Measurements from ENCODE around the gene CMYA5.
A peak's percentile ranks its signal among the peaks of the same experiment; 100 is the strongest.

The CMYA5 gene

DNA sequence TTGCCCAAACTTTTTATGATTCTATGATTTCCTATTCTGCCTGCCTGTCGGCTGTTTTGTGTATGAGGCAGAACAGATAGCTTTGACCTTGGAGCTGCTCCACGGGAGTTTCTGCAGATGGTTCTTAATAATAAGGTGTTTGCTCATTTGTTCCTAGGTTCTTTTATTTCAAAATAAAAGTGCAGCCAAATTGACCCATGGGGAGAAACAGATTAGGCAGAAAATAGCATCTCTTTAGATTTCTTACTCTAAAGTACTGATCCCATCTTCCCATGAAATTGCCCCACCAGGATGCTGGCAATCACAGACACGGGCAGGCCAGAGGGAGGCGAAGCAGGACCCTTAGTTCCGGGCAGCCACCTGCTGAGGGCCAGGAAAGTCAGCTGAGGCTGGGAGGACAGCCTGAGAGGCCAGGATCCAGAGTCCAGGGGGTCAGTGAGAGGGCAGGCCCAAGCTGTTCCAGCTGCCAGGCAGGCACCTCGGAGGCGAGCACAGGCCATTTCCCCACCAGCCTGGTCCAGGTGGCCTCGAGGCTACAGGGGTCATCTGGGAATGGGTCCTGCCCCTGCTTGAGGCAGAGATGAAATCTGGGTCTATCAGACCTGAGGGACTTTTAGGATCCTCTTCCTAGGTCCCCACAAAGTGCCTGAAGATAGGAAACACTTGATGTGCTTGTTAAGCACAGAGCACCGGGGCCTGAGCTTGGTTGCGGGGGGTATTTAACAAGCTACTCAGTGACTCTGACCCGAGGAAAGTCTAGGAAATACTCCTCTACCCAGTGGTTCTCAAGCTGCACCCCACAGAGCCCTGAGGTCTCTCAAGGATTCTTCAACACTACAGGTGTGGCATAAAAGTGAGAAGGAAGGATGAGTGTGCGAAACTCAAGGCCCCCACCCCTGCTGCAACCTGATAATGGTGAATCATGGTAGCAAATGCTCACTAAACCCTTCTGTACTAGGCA lies 145.4 kb downstream of the CMYA5 start:
- no peak for DNase-seq (ENCODE audit: low spot score)

DNA sequence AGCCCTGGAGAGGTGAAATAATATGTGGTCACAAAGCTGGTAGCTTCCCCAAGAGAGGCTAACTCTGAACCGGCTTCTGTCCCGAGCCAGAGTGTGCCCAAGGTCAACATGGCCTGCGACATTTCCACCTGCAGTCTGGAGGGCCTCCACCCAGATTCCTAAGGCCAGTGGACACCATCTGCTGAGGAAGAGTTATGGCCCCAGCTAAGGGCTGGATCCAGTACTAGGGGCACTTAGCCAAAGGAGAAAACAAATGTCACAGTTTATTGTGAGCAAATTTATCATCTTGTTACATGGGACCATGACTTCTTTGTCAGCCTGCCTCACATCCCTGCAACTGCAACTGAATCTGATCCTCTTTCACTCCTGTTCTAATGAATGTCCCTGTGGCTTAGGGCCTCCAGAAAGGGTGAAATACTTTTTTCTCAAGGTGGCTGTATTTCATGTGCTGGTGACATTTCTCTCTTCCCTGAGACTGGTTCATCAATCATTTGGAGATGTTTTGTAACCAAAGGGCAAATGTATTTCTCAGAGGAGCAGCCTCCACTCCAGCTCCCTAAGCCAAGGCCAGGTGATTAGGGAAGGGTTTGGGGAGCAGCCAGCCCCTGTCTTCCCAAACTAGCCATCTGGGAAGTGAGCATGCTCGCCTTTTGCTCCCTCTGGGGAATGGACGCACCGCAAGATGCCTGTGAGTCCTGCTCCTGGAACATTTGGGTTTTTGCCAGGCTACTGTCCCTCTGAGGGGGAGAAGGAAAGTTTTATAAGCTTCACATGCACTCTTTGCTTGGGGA lies 148.3 kb downstream of the CMYA5 start:
- no peak for DNase-seq (ENCODE audit: low spot score)

DNA sequence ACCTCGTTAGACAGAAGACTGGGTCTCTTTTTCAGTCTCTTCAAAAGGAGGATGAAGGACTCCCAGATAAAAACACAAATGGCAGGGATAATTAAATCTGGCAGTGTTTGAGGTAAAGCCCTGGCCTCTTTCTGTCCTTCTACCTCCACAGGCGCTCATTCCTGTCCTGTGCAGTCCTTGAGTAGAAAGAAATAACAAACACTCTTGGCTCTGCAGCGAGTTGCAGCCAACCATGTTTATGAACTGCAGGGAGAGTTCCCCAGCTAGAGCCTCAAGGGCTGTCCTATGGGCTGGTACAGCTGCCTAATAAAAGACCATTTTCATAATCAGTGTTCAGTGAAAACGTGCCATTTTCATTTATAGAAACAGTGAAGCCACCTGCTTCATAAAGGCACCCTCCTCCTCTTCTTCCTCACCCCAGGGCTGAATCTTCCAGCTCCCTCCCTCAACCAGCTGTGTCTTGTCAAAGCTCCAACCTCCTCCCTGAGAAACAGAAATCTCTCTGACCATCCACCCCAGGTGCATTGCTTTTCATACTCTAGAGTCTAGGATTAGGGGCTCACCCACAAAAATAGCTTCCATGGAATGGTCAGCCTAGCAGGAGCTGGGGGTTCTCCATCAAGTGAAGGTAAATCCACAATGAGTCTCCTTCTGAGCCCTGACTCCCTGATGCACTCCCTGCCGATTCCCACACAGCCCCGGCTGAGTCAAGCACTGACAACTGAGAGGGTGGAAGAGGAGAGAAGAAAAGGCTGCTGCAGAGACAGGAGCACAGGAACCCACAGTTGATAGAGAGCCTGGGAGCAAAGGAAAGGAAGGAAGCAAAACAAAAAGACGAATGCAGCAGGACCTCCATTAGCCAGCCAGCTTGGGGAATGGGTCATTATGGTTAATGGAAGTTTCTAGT lies 150.7 kb downstream of the CMYA5 start:
- DNase-seq (ENCODE audit: low spot score) = no peak

DNA sequence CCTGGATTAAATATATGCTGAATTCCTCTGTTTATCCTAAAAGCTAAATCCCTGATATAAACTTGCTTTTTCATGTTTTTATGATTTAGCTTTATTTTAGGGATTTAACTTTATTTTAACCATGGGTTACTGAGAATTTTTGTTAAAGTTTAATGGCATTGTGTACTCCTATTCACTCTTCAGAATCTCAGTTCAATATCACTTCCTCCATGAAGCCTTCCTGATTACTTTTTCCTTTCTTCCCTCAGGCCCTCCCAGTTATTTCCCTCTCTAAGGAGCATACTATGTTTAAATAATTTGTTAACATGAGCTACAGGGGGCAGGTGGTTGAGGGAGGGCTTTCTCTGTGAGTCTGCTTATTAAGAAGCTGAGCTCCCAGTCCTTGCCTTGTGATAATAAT lies 151.5 kb downstream of the CMYA5 start:
- DNase-seq (ENCODE audit: low spot score) = no peak

DNA sequence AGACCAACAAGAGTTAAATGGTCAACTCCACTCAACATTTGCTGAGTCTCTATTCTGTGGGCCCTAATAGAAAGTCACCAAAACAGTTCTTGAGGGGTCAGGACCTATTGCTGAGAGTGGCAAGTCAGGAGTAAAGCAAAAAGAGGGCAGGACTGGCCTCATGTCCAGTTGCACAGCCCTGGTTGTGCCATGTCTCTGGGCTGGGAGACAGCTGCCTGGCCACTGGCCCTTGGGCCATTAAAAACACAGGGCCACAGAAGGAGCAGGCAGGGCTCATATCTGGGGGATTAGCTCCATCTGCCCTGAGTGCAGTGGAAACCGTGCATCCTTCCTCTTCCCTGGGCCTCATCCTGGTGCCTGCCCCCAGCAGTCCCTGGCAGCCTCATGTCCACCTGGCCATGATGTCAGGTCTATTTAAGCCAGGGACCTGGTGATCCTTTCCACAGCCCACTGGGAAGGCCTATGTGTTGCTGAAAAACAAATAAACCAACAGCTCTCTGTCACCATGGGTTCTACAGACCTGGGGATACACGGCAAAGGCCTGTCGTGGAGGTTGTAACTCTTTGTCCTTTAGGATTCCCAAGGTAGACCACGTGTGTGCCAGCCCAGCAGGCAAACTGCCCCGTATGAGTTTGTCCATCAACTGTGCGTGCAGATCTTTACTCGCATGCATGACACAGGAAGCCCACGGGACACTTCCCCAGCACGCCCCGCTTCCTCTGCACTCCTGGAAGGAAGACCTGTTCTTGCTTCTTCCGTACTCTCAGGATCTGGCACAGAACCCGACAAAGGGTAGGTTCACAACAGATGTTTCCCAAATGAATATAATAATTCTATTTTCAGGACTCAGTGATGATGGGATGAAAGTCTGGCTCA lies 152.6 kb downstream of the CMYA5 start:
- no peak for DNase-seq (ENCODE audit: low spot score)

DNA sequence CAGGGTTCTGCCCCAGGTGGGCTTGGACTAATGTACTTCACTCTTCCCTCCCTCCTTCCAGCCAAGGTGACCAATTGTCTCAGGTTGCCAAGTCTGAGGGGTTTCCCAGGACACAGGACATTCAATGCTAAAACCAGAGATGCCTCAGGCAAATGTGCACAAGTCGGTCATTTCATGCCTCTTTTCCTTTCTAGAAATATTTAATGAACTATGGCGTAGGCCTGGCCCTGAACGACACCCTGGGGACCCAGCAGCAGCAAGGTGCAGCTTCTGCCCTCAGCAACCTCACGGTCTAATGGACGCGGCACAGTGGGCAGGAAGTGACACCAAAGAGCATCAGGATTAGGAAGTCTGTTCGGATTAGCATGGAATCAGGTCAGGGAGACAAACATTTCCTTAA lies 153.4 kb downstream of the CMYA5 start:
- DNase-seq (ENCODE audit: low spot score) = no peak

DNA sequence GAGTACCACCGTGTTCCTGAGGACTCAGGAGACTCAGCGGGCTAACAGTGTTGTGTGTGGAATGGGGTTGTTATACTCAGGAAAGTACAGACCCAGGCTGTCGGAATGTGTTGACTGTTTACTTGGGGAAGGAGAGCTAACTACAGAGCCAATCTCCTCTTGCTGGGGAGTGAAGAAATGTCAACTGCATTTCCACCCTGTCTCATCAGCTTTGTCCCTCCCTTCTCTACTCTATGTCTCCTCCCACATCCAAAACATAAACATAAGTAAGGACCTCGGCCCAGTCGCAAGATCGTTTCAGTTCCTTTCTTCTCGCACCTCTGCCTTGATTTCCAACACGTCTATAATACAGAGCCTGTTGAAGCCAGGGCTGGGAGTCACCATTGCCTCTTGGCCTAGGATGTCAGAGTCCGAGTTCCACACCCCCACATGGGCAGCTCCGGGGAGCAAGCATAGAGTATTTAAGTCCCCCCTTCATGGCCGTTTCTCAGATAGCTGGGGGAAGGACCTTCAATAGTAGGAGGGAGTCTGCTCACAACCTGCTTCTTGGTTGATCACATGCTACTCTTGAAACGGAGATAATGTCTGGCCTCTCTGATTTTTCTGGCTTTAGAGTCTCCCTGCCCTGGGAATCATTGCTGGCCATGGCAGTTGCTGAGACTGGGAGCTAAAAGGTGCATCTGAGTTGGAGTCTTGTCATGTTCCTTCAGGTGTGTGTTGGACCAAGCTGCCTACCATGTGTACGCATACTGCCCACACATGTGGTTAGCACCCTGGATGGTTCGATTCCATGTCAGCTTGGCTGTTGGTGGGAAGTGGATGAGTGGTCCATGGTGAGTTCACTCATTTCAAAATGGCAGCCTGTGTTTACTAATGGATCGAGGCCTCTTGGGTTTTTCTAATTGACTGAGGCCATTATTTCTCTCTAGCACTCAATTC lies 154.1 kb downstream of the CMYA5 start:
- DNase-seq (ENCODE audit: low spot score) = no peak

DNA sequence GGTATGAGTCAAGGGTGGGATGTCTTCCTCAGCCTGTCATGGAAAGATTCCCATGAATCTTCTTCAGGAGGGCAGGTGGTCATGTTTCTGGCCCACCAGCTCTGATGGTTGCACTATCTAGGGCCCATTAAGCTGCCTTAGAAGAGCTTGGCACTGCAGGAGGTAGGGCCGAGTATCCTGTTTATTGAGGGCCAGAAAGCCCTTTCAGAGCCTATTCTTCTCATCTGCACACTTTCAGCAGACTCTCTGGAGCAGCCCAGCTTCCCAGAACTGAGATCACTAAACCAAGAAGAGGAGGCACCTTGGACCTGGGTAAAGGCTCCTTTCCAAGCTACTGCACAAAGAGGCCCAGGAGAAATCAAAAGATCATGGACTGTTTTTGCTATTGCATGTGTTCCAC lies 154.9 kb downstream of the CMYA5 start:
- DNase-seq (ENCODE audit: low spot score) = no peak

DNA sequence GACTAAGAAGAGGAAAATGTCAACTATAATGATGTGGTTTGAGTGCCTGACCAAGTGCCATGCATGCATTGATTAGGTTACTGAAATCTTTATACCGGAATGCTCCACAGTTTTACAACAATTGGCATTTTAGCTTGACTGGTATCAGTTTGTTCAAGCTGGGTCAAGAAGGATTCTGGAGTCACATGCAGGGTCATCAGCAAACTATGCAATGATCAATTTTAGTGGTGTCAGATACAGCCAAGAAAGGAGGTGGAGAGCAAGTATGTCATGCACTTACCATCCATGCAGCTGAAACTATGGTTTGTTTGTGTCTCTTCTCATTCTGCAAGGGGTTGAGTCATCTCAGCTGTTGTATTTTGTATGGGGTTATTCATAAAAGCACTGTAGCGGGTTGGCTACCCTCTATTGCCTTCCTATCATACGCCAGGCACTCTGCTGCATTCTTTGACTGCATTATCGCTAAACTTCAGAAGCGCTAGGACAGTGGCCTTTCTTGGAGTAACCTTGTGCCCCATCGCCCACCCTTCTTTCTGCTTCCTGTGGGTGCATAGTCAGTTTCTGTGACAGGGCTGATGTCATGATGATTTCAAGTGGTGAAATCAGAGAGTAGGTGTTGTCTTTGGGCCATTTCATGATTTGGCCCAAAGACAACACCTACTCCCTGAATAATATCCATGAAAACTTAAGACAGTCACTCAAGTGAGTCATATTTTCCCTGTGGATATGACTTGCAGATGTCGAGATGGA lies 156.0 kb downstream of the CMYA5 start:
- DNase-seq (ENCODE audit: low spot score) = peak; percentile 71

DNA sequence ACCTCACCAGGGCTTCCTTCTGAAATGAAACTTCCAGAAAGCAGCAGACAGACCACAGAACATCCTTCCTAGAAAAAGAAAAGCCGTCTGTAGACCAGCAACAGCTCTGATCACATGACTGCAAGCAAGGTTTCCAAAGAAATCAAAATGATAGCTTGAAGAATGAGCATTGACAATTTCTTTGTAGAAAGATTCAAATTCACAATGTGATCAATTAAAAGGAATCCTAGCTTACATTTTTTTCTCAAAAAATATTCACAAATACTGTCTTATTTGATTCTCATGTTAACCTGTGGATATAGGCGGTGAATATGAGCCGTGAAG lies 156.5 kb downstream of the CMYA5 start:
- no peak for DNase-seq (ENCODE audit: low spot score)

DNA sequence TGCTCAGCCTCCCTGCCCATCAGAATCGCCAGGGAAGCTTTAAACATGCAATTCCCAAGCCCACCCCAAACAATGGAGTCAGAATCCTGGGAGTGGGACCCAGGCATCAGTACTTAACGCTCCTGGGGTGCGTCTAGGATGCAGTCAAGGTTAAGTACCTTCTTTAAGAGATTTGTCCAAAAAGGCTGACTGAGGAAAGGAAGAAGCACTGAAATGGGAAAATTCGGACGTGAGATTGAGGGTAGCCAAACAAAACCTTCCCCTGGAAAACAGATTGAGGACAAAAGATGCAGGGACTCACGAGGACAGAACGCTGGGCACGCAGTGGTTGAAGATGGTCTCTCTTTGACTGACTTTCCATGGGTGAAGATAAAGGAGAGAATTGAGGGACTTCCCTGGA lies 157.9 kb downstream of the CMYA5 start:
- DNase-seq (ENCODE audit: low spot score) = no peak

DNA sequence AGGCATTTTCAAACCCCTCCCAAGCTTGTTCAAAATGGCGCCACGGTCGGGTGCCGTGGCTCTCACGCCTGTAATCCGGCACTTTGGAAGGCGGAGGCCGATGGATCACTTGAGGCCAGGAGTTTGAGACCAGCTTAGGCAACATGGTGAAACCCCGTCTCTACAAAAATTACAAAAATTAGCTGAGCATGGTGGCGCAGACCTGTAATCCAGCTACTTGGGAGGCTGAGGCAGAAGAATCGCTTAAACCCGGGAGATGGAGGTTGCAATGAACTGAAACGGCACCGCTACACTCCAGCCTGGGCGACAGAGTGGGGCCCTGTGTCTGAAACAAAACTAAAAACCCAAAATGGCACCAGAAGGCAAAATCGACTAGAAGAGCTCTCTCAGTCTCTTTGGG lies 159.4 kb downstream of the CMYA5 start:
- DNase-seq (ENCODE audit: low spot score) = no peak
